Measurements from ENCODE around the gene DNAJB1.

Gene DNAJB1

DNA sequence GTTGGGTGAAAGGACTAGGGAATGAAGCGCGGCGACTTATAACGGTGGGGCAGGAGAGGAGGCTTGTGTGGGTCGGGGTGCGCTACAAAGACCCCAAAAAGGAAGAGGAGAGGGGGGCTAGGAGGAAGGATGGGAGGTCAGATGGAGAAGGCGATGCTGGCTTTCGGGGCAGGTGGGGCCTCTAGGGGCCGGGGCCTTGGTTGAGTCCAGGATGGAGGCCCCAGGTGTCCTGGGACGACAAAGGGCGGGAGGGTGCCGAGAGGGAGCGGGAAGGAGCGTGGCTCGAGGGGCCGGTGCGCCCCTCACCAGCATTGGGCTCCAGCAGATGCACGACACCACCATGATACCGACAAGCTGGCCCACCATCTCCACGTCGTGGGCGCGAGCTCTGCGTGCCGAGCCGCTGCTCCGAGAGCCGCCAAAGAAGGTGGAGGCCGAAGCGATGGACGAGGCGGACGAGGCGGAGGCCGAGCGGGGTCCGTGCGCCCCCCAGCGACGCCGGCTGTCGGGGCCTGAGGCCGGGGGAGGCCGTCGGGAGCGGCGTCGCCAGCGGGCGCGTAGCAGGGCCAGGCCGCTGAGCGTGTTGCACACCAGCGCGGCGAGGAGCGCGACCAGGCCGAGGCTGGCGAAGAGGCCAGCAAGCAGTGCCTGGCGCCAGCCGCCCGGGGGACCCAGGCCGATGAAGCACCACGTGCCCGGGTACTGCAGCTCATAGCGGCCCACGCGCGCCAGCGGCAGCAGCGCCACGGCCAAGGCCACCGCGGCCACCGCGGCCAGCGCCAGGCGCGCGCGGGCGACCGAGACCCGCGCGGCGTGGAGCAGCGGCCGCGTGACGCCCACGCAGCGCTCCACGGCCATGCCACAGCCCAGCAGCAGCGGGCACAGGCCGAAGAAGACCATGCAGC is 44.9 kb downstream of the DNAJB1 start:
- DNase-seq (ENCODE audit: low read depth in 3 of 3) = no peak

DNA sequence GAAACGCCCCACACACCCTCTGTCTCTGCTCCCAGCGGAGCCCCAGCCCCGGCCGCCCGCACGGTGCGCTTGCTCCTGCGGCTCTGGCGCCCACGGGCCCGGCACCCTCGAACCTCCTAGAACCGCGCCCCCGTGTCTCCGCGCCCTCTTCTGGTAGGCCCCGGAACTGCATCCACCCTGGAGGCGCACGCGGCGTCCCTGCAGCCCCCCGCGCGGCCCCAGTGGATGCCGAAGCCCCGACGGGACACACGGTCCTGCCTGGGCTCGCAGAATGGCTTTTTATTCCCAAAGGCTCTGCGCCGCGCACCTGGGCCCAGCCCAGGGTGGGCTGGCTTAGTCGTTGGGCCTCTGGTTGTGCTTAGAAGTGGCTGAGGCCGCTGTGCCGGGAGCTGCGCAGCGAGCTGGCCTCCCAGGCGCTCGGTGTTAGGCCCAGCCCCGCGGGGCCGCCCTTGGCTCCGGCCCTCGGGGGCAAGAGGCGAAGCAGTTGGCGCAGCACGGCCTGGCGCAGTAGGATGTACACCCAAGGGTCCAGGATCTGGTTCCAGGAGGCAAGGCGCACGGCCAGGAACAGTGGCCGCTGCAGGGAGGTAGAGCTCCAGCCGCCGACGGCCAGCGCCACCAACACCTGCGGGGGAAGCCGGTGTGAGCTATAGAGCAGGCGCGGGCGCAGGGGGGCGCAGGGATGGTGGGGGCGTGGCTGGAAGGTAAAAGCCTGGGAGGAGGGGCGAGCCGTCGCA is 45.8 kb downstream of the DNAJB1 start:
- peak; percentile 82 to 83 (median 82) for DNase-seq (ENCODE audit: low read depth in 3 of 3)

GRCh38 chr19:14471436-14472187 is 46.6 kb downstream of the DNAJB1 start:
- DNase-seq (ENCODE audit: low read depth in 3 of 3) = no peak

DNA sequence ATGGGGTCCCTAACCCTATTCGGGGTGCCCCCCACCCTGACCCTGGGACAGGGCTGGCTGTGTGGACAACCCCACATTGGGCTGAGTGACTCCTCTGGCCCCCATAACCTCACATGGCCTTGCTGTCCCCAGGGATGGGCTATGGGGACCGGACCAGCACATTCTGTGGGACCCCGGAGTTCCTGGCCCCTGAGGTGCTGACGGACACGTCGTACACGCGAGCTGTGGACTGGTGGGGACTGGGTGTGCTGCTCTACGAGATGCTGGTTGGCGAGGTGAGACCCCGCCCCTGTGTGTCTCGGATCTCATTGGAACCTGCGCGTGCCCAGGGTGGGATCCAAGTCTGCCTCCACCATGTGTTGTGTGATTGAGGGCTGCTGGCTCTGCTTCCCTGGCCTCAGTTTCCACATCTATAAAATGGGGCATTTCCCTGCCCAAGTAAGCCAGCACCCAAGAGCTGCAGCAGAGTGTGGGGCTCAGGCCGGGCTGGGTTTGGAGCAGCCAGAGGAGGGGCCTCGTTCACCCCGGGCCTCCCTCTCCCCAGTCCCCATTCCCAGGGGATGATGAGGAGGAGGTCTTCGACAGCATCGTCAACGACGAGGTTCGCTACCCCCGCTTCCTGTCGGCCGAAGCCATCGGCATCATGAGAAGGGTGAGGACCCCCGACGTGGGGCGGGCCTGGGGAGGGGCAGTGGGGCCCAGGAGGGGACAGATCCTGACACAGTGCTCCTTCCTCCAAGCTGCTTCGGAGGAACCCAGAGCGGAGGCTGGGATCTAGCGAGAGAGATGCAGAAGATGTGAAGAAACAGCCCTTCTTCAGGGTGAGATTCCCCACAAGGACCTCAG is 47.9 kb downstream of the DNAJB1 start:
- DNase-seq (ENCODE audit: low read depth in 3 of 3) = no peak

DNA sequence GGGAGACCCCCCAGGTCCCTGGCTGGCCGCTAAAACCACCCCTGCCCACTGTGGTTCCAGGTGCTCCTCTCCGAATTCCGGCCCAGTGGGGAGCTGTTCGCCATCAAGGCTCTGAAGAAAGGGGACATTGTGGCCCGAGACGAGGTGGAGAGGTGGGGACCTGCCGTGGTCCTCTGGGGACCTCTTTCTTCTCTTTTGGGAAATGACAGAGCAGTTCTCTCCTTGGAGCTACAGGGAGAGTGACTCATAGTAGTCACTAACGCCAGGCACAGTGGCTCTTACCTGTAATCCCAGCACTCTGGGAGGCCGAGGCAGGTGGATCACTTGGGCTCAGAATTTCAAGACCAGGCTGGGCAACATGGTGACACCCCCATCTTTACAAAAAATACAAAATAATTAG is 50.4 kb downstream of the DNAJB1 start:
- DNase-seq (ENCODE audit: low read depth in 3 of 3) = no peak

- DNase-seq (ENCODE audit: low read depth in 3 of 3) = no peak
Measured at GRCh38 chr19:14467391-14467790, 50.8 kb downstream of the DNAJB1 start.

Measured in stimulated activated CD4-positive, alpha-beta T cell treated with anti-CD3 and anti-CD28 coated beads, TNF-alpha, amount 100 ng/mL, for 4 hours (primary cell).